GM12878 (cell line): ENCODE measurements around the gene KMT2E. TPM values are rescaled to one million over a fixed set of nuclear protein-coding genes. Genes with fewer than 3 reads are reported as not detected.
A peak's percentile ranks its signal among the peaks of the same experiment; 100 is the strongest.

Source experiments
- ATAC-seq: fragments of 200-7000 bp; cut with Tn5 transposase; 3 replicates; pipeline ENCODE4 v1.9.1; 2020; ENCODE audit warnings: mild to moderate bottlenecking, moderate library complexity
- BruUV-seq: library from RNA; stranded (reverse); fragments of 400-500 nt; replicated peaks from 2 replicates; lab custom pipeline; 2021; lab: Mats Ljungman, UMichigan
- CTCF ChIA-PET: fragments of 300-600 bp; sonication (Branson Sonifier 250); formaldehyde crosslinking; extraction: SDS; loops from one replicate; lab custom pipeline; 2021; ENCODE audit warnings: inconsistent platforms; lab: Yijun Ruan, JAX
- POLR2A ChIA-PET: fragments of 350-600 bp; formaldehyde crosslinking; extraction: SDS; loops from one replicate; lab custom pipeline; 2021; ENCODE audit warnings: inconsistent platforms; lab: Charles Lee
- RAD21 ChIA-PET: fragments of 300-600 bp; sonication (Branson Sonifier 250); formaldehyde crosslinking; loops from one replicate; lab custom pipeline; 2023; ENCODE audit warnings: antibody characterized with exemption; ENCODE audit not compliant: unreplicated experiment; lab: Charles Lee
- SMC1A ChIA-PET: fragments of 300-600 bp; sonication (Branson Sonifier 250); formaldehyde crosslinking; loops from one replicate; lab custom pipeline; 2023; ENCODE audit not compliant: unreplicated experiment, uncharacterized antibody; lab: Charles Lee
- DNase-seq: peaks from one replicate; pipeline ENCODE4 v3.0.0-alpha.2; 2011; ENCODE audit warnings: low read depth, low spot score
- FAIRE-seq: peaks from 3 replicates; lab custom pipeline; 2011; peaks lifted over from hg19 to GRCh38; lab: Jason Lieb, UNC
- H2AFZ ChIP-seq: 2 replicates; pipeline ENCODE4 v1.6.0; 2011; ENCODE audit warnings: low read depth, low read length, control low read depth; ENCODE audit not compliant: control insufficient read depth
- H3K27ac ChIP-seq: 2 replicates; pipeline ENCODE4 v1.5.1; 2011; ENCODE audit warnings: control low read depth; ENCODE audit not compliant: control insufficient read depth, insufficient read depth
- H3K27me3 ChIP-seq, 2 experiments: replicated peaks in 1 of 2; 2 replicates each; pipeline versions ENCODE4 v1.6.0 to v1.6.1; 2011; ENCODE audit warnings: low read length in 1 of 2; ENCODE audit not compliant: control insufficient read depth in 2 of 2, insufficient read depth in 2 of 2
- H3K36me3 ChIP-seq, 2 experiments: 2 replicates each; pipeline ENCODE4 v1.5.1; 2011; ENCODE audit warnings: low read length in 1 of 2; ENCODE audit not compliant: control insufficient read depth in 2 of 2, insufficient read depth in 2 of 2
- H3K4me1 ChIP-seq: 2 replicates; pipeline ENCODE4 v1.6.1; 2011; ENCODE audit warnings: mild to moderate bottlenecking, low read length, moderate library complexity, mixed read lengths; ENCODE audit not compliant: control insufficient read depth, insufficient read depth
- H3K4me2 ChIP-seq: 2 replicates; pipeline ENCODE4 v1.6.0; 2011; ENCODE audit warnings: control low read depth; ENCODE audit not compliant: control insufficient read depth, insufficient read depth
- H3K4me3 ChIP-seq: fragments of 200-600 bp; sonication (generic); 2 replicates; pipeline ENCODE4 v1.5.1; 2016
- H3K79me2 ChIP-seq: 2 replicates; pipeline ENCODE4 v1.6.0; 2011; ENCODE audit warnings: low read length; ENCODE audit not compliant: control insufficient read depth, insufficient read depth
- H3K9ac ChIP-seq: 2 replicates; pipeline ENCODE4 v1.8.0; 2011; ENCODE audit warnings: low read length, control low read depth, mixed read lengths; ENCODE audit not compliant: control insufficient read depth, insufficient read depth
- H3K9me3 ChIP-seq: replicated peaks from 3 replicates; pipeline ENCODE4 v1.5.1; 2011; ENCODE audit warnings: mild to moderate bottlenecking, low read length; ENCODE audit not compliant: control insufficient read depth, insufficient read depth
- H4K20me1 ChIP-seq: 2 replicates; pipeline ENCODE4 v1.6.0; 2011; ENCODE audit not compliant: control insufficient read depth, insufficient read depth
- ATF2 ChIP-seq: IDR thresholded peaks from 2 replicates; pipeline ENCODE4 v1.6.1; 2012; ENCODE audit warnings: low read length, inconsistent platforms
- CHD2 ChIP-seq: IDR thresholded peaks from 2 replicates; pipeline ENCODE4 v1.6.1; 2011; ENCODE audit warnings: low read depth, low read length, improper control_type of control experiment, borderline replicate concordance
- MEF2B ChIP-seq: fragments of 450-650 bp; IDR thresholded peaks from 2 replicates; pipeline ENCODE4 v1.6.1; 2018; ENCODE audit warnings: mild to moderate bottlenecking, moderate library complexity; ENCODE audit not compliant: partially characterized antibody, poor library complexity, severe bottlenecking
- YY1 ChIP-seq: IDR thresholded peaks from 2 replicates; pipeline ENCODE4 v1.6.1; 2011; ENCODE audit warnings: low read depth, mild to moderate bottlenecking, low read length
- WGBS: methylation state at CpG from one replicate; pipeline ENCODE4 v1.1.6; 2016; ENCODE audit warnings: low lambda C conversion rate; ENCODE audit not compliant: insufficient replicate concordance, insufficient coverage; ENCODE audit errors: missing lambda C conversion rate; 5-methylcytosine and 5-hydroxymethylcytosine counted together
- in situ Hi-C: fragments of 300-500 bp; cut with MboI; formaldehyde crosslinking; loops from 9 replicates; pipeline ENCODE4 v1.14.3; 2018; ENCODE audit warnings: mixed read lengths
- intact Hi-C: fragments of 100-400 bp; cut with micrococcal nuclease; formaldehyde crosslinking; loops from one replicate; pipeline ENCODE4 v1.14.2; 2022; ENCODE audit not compliant: unreplicated experiment
- polyA plus RNA-seq, 11 experiments: library from polyadenylated mRNA; depleted of rRNA in 4 of 11; unstranded in 6 of 11; stranded (reverse) in 5 of 11; fragments of >200 nt; fragmentation: Nextera tagmentation in 4 of 11; fragmentation: Illumina TruSeq in 1 of 11; extraction: Ambion mirVana in 4 of 11; extraction: Trizol in 1 of 11; gene quantifications; 1 replicate in 1 of 11; 2 replicates in 10 of 11; pipeline versions ENCODE4 v1.2.1 to v1.2.3, GENCODE V29; 2011 to 2016; ENCODE audit warnings: inconsistent platforms in 2 of 11, missing spikeins in 2 of 11, low read depth in 1 of 11
- total RNA-seq, 4 experiments: library from RNA; depleted of rRNA in 3 of 4; stranded (reverse); fragments of >200 nt in 3 of 4; fragmentation: Illumina TruSeq in 1 of 4; extraction: Trizol in 1 of 4; gene quantifications; 2 replicates each; pipeline versions ENCODE4 v1.2.1 to v1.2.3, GENCODE V29; 2013 to 2021

The KMT2E gene
- total and polyA plus RNA-seq, 10 of the 15 experiments (the other 5 are each of a cell fraction or from before 2014, with no cell fraction given), result 13.2 to 68.1 (median 34.1) TPM

- in situ Hi-C loops, result loop anchor here (25.0 kb wide), 1 partner anchor 1283 kb away; the partner anchor contains the start of gene NAMPT
- no TSS peak for BruUV-seq
- Histone ChIP-seq H3K9ac (no peak overlapping the region), H4K20me1 (peaks cover 7% of the 10 kb centered on the region), H3K9me3 (no peaks in the 10 kb centered on the region; the same call in none of the 3 replicates), H3K36me3 (peaks cover 0 to 14% of the 10 kb centered on the region in 2 experiments; a peak in 3 of 4 replicates), H3K79me2 (peaks cover 99% of the 10 kb centered on the region), H3K27me3 (no peaks in the 10 kb centered on the region), H2AFZ (no peak overlapping the region), H3K4me2 (no peak overlapping the region; the same call in none of the 2 replicates), H3K4me1 (peaks cover 12% of the 10 kb centered on the region), H3K4me3 (no peak overlapping the region), H3K27ac (no peak overlapping the region)
- intact Hi-C loops, result no loop called here
- ChIA-PET SMC1A (interaction anchor here (1.1 to 13.2 kb wide), 3 partner anchors 13 to 48 kb away, joined by 3 to 270 read pairs (median 23); no protein-coding TSS in a partner anchor), RAD21 (interaction anchor here (0.9 to 8.9 kb wide), 3 partner anchors 20 to 184 kb away, joined by 3 to 112 read pairs (median 3); no protein-coding TSS in a partner anchor), CTCF (interaction anchor here (0.7 to 2.1 kb wide), 4 partner anchors 20 to 62 kb away, joined by 3 to 10 read pairs (median 4); no protein-coding TSS in a partner anchor), POLR2A (interaction anchor here (0.9 to 1.6 kb wide), 3 partner anchors 11 to 24 kb away, joined by 3 to 6 read pairs (median 4); no protein-coding TSS in a partner anchor)
- DNase-seq (no peak), FAIRE-seq (no peak), ATAC-seq (peak; percentile 20)
- TF ChIP-seq MEF2B (no peak), CHD2 (no peak), ATF2 (no peak), YY1 (no peak)
- 100% methylated on average over 1 of the region's 1 CpG for WGBS
These were observed 10.0 kb upstream of the KMT2E start for GRCh38 chr7:105003872-105004510.
